IgD-negative memory B cell (primary cell): ENCODE data around the gene ADNP. TPM values are rescaled to one million over a fixed set of nuclear protein-coding genes. Genes with fewer than 3 reads are reported as not detected.

Experiments used
- H3K27ac Mint-ChIP-seq, 3 donors: one replicate each; pipeline ENCODE4 v1.8.0; 2020 to 2022; ENCODE audit warnings: mild to moderate bottlenecking in 3 of 3, mixed read lengths in 3 of 3, moderate library complexity in 1 of 3
- H3K27me3 Mint-ChIP-seq: one replicate; pipeline ENCODE4 v1.8.0; 2021; ENCODE audit warnings: mixed read lengths
- H3K36me3 Mint-ChIP-seq: one replicate; pipeline ENCODE4 v1.8.0; 2020; ENCODE audit warnings: mild to moderate bottlenecking, mixed read lengths
- H3K4me1 Mint-ChIP-seq, 3 donors: one replicate each; pipeline ENCODE4 v1.8.0; 2020 to 2022; ENCODE audit warnings: mixed read lengths in 3 of 3, mild to moderate bottlenecking in 1 of 3
- H3K4me3 Mint-ChIP-seq, 4 donors: one replicate each; pipeline ENCODE4 v1.8.0; 2020 to 2022; ENCODE audit warnings: mild to moderate bottlenecking in 4 of 4, mixed read lengths in 4 of 4, moderate library complexity in 3 of 4
- H3K9me3 Mint-ChIP-seq, 3 donors: one replicate each; pipeline ENCODE4 v1.8.0; 2020 to 2021; ENCODE audit warnings: mixed read lengths in 3 of 3, mild to moderate bottlenecking in 1 of 3
- polyA plus RNA-seq: library from polyadenylated mRNA; unstranded; fragments of 300-500 nt; fragmentation: Illumina TruSeq; gene quantifications from one replicate; pipeline ENCODE4 v1.2.3, GENCODE V29; 2021

The ADNP gene
- polyA plus RNA-seq, 1 donor from 2014 or later: 10.3 TPM

- Mint-ChIP-seq H3K9me3 (no peaks in the 10 kb centered on the region), H3K27me3 (no peaks in the 10 kb centered on the region), H3K36me3 (peaks cover 3% of the 10 kb centered on the region), H3K27ac (peak overlapping the region; percentile 83 to 94 (median 86)), H3K4me1 (peaks cover 60 to 73% (median 70%) of the 10 kb centered on the region in 3 donors), H3K4me3 (peak overlapping the region in 2 of 4 donors; percentile 68 to 77)
Observed at GRCh38 chr20:50921803-50922501, 9.3 kb downstream of the ADNP start.

- Mint-ChIP-seq H3K27me3 (no peaks in the 10 kb centered on the region), H3K4me1 (peaks cover 62 to 76% (median 71%) of the 10 kb centered on the region in 3 donors), H3K27ac (peak overlapping the region; percentile 83 to 94 (median 86)), H3K4me3 (peak overlapping the region in 1 of 4 donors; percentile 49), H3K9me3 (no peaks in the 10 kb centered on the region), H3K36me3 (peaks cover 3% of the 10 kb centered on the region)
Observed at GRCh38 chr20:50920997-50921396, 10.2 kb downstream of the ADNP start.

- Mint-ChIP-seq H3K27me3 (no peaks in the 10 kb centered on the region), H3K27ac (peak overlapping the region in 2 of 3 donors; percentile 32 to 87), H3K4me1 (peaks cover 65 to 74% (median 70%) of the 10 kb centered on the region in 3 donors), H3K36me3 (peaks cover 3% of the 10 kb centered on the region), H3K4me3 (peak overlapping the region in 2 of 4 donors; percentile 54 to 79), H3K9me3 (no peaks in the 10 kb centered on the region)
Observed at GRCh38 chr20:50919567-50919966, 11.7 kb downstream of the ADNP start.

- H3K27me3 Mint-ChIP-seq: no peaks in the 10 kb centered on the region
- H3K36me3 Mint-ChIP-seq: peaks cover 3% of the 10 kb centered on the region
- peak overlapping the region in 1 of 4 donors; percentile 58 for H3K4me3 Mint-ChIP-seq
- H3K4me1 Mint-ChIP-seq: peaks cover 69 to 78% (median 74%) of the 10 kb centered on the region in 3 donors
- H3K9me3 Mint-ChIP-seq: no peaks in the 10 kb centered on the region
- H3K27ac Mint-ChIP-seq: peak overlapping the region; percentile 75 to 87 (median 84)
Observed at GRCh38 chr20:50918403-50918802, 12.8 kb downstream of the ADNP start.

GRCh38 chr20:50916934-50917333, 14.3 kb downstream of the ADNP start:
- H3K27ac Mint-ChIP-seq: peak overlapping the region; percentile 87 to 93 (median 92)
- H3K9me3 Mint-ChIP-seq: no peaks in the 10 kb centered on the region
- no peaks in the 10 kb centered on the region for H3K27me3 Mint-ChIP-seq
- peak overlapping the region in 3 of 4 donors; percentile 34 to 78 (median 44) for H3K4me3 Mint-ChIP-seq
- peaks cover 66 to 77% (median 68%) of the 10 kb centered on the region in 3 donors for H3K4me1 Mint-ChIP-seq
- H3K36me3 Mint-ChIP-seq: peaks cover 3% of the 10 kb centered on the region

- Mint-ChIP-seq H3K36me3 (peaks cover 5% of the 10 kb centered on the region), H3K4me1 (peaks cover 65 to 77% (median 69%) of the 10 kb centered on the region in 3 donors), H3K27ac (peak overlapping the region; percentile 17 to 92 (median 60)), H3K9me3 (no peaks in the 10 kb centered on the region), H3K4me3 (peak overlapping the region in 2 of 4 donors; percentile 35 to 44), H3K27me3 (no peaks in the 10 kb centered on the region)
Observed at GRCh38 chr20:50916257-50916656, 15.0 kb downstream of the ADNP start.

- H3K27me3 Mint-ChIP-seq: no peaks in the 10 kb centered on the region
- H3K4me1 Mint-ChIP-seq: peaks cover 64 to 77% (median 67%) of the 10 kb centered on the region in 3 donors
- no peaks in the 10 kb centered on the region for H3K9me3 Mint-ChIP-seq
- H3K27ac Mint-ChIP-seq: peak overlapping the region; percentile 36 to 76 (median 56)
- H3K4me3 Mint-ChIP-seq: peak overlapping the region in 2 of 4 donors; percentile 65
- H3K36me3 Mint-ChIP-seq: peaks cover 7% of the 10 kb centered on the region
Observed at GRCh38 chr20:50915424-50915823, 15.8 kb downstream of the ADNP start.

GRCh38 chr20:50913690-50914375, 17.4 kb downstream of the ADNP start:
- Mint-ChIP-seq H3K27ac (peak overlapping the region; percentile 0 to 93 (median 56)), H3K9me3 (no peaks in the 10 kb centered on the region), H3K4me1 (peaks cover 66 to 77% (median 68%) of the 10 kb centered on the region in 3 donors), H3K36me3 (peaks cover 4% of the 10 kb centered on the region), H3K27me3 (no peaks in the 10 kb centered on the region), H3K4me3 (peak overlapping the region in 1 of 4 donors; percentile 50)

- Mint-ChIP-seq H3K4me1 (peaks cover 47 to 59% (median 53%) of the 10 kb centered on the region in 3 donors), H3K27ac (peak overlapping the region; percentile 8 to 96 (median 71))
Observed at GRCh38 chr20:50911716-50912115, 19.5 kb downstream of the ADNP start.

GRCh38 chr20:50911030-50911429, 20.2 kb downstream of the ADNP start:
- Mint-ChIP-seq H3K4me1 (peaks cover 43 to 57% (median 48%) of the 10 kb centered on the region in 3 donors), H3K27me3 (no peaks in the 10 kb centered on the region)

More at GRCh38 chr20:50911716-50912115, 19.5 kb downstream of the ADNP start:
- Mint-ChIP-seq H3K36me3 (peaks cover 4% of the 10 kb centered on the region), H3K9me3 (no peaks in the 10 kb centered on the region), H3K27me3 (no peaks in the 10 kb centered on the region), H3K4me3 (peak overlapping the region in 1 of 4 donors; percentile 74)

GRCh38 chr20:50909413-50909812, 21.8 kb downstream of the ADNP start:
- Mint-ChIP-seq H3K4me1 (peaks cover 41 to 53% (median 44%) of the 10 kb centered on the region in 3 donors), H3K9me3 (no peaks in the 10 kb centered on the region), H3K36me3 (peaks cover 4% of the 10 kb centered on the region), H3K4me3 (no peak overlapping the region), H3K27me3 (no peaks in the 10 kb centered on the region), H3K27ac (peak overlapping the region; percentile 72 to 96 (median 80))

More at GRCh38 chr20:50911030-50911429, 20.2 kb downstream of the ADNP start:
- H3K36me3 Mint-ChIP-seq: peaks cover 4% of the 10 kb centered on the region
- H3K9me3 Mint-ChIP-seq: no peaks in the 10 kb centered on the region
- peak overlapping the region in 2 of 4 donors; percentile 19 to 74 for H3K4me3 Mint-ChIP-seq
- peak overlapping the region in 2 of 3 donors; percentile 34 to 96 for H3K27ac Mint-ChIP-seq

GRCh38 chr20:50904067-50904570, 27.1 kb downstream of the ADNP start:
- H3K9me3 Mint-ChIP-seq: no peaks in the 10 kb centered on the region
- H3K36me3 Mint-ChIP-seq: no peaks in the 10 kb centered on the region
- H3K4me3 Mint-ChIP-seq: peak overlapping the region in 1 of 4 donors; percentile 37
- peaks cover 27 to 31% (median 30%) of the 10 kb centered on the region in 3 donors for H3K4me1 Mint-ChIP-seq
- H3K27ac Mint-ChIP-seq: peak overlapping the region; percentile 53 to 71 (median 60)
- H3K27me3 Mint-ChIP-seq: no peaks in the 10 kb centered on the region

- Mint-ChIP-seq H3K27me3 (no peaks in the 10 kb centered on the region), H3K27ac (peak overlapping the region; percentile 39 to 65 (median 60)), H3K9me3 (no peaks in the 10 kb centered on the region), H3K36me3 (no peaks in the 10 kb centered on the region), H3K4me1 (peaks cover 26 to 31% (median 30%) of the 10 kb centered on the region in 3 donors), H3K4me3 (peak overlapping the region in 1 of 4 donors; percentile 37)
Observed at GRCh38 chr20:50903353-50904051, 27.7 kb downstream of the ADNP start.

- Mint-ChIP-seq H3K27me3 (no peaks in the 10 kb centered on the region), H3K27ac (peak overlapping the region in 1 of 3 donors; percentile 68), H3K4me1 (peaks cover 23 to 31% (median 27%) of the 10 kb centered on the region in 3 donors), H3K36me3 (peaks cover 2% of the 10 kb centered on the region), H3K9me3 (no peaks in the 10 kb centered on the region), H3K4me3 (no peak overlapping the region)
Observed at GRCh38 chr20:50901301-50901700, 29.9 kb downstream of the ADNP start.
